AG10803 (cell line): Measurements from ENCODE around the gene LTB.
A peak's percentile ranks its signal among the peaks of the same experiment; 100 is the strongest.

ENCODE experiments used
- DNase-seq: peaks from one replicate; pipeline ENCODE4 v3.0.0; 2010; ENCODE audit warnings: low read depth
- H3K4me3 ChIP-seq: 2 replicates; pipeline ENCODE4 v1.5.1; 2011; ENCODE audit warnings: mild to moderate bottlenecking, low read length, control low read depth
- CTCF ChIP-seq: conservative IDR thresholded peaks from 2 replicates; pipeline ENCODE4 v1.5.1; 2011; ENCODE audit warnings: mild to moderate bottlenecking, low read length, control low read depth, inconsistent platforms

LTB gene

DNA sequence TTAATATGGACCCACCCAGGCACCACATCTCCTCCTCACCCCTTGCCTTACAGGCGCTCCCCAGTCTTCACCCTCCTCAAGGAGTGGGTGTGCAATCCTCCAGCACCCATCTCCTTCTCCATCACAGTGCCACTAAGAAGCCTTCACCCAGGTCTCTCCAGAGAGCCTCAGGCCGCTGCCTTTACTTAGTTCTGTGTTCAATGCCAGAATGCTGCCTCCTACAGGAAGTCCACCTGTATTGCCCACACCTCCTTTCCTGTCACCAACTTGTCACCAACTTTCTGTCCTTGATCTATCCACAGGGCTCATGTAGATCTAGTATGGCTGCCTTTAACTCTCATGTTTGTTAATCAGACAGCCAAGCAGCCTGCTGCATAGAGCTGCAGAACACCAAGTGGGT lies 3.3 kb upstream of the LTB start:
- no peak overlapping the region for H3K4me3 ChIP-seq
- no peak for DNase-seq
- peak; percentile 28; the same call in 1 of the 2 replicates for TF ChIP-seq CTCF

GRCh38 chr6:31581434-31582229 lies 592 bp downstream of the LTB start:
- no peak for DNase-seq
- peak overlapping the region; percentile 90 for H3K4me3 ChIP-seq
- 0 out of 2 replicates have a peak, but pooled peaks have one; percentile 4 for TF ChIP-seq CTCF

DNA sequence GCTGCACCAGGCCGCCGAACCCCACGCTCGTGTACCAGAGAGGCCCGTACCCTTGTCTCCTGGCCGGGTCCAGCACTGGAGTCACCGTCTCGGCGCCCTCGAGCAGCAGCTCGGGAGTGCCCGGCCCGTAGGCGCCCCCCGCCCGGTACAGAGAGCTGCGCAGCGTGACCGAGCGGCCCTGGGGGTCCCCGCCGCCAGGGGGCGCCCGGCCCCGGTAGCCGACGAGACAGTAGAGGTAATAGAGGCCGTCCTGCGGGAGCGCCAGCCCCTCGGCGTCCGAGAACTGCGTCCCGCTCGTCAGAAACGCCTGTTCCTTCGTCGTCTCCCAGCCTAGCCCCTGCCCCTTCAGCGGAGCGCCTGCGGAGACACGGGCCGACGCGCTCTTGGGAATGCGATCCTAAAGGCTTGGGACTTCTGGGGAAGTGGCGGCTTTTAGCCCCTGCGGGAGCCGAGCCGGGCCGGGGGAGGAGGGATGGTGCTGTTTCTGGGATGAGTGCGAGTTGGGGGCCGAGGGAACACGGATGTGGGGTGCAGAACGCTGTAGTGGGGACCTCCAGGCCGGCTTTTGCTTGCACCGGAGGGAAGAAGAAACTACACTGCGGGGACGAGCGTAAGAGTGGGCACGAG lies 1.3 kb downstream of the LTB start:
- TF ChIP-seq CTCF = peak; percentile 67
- H3K4me3 ChIP-seq = peak overlapping the region; percentile 90
- peak; percentile 72 for DNase-seq

- TF ChIP-seq CTCF = no peak
- DNase-seq = no peak
- H3K4me3 ChIP-seq = peak overlapping the region; percentile 90
These were observed 1.8 kb downstream of the LTB start for GRCh38 chr6:31580438-31580740.

DNA sequence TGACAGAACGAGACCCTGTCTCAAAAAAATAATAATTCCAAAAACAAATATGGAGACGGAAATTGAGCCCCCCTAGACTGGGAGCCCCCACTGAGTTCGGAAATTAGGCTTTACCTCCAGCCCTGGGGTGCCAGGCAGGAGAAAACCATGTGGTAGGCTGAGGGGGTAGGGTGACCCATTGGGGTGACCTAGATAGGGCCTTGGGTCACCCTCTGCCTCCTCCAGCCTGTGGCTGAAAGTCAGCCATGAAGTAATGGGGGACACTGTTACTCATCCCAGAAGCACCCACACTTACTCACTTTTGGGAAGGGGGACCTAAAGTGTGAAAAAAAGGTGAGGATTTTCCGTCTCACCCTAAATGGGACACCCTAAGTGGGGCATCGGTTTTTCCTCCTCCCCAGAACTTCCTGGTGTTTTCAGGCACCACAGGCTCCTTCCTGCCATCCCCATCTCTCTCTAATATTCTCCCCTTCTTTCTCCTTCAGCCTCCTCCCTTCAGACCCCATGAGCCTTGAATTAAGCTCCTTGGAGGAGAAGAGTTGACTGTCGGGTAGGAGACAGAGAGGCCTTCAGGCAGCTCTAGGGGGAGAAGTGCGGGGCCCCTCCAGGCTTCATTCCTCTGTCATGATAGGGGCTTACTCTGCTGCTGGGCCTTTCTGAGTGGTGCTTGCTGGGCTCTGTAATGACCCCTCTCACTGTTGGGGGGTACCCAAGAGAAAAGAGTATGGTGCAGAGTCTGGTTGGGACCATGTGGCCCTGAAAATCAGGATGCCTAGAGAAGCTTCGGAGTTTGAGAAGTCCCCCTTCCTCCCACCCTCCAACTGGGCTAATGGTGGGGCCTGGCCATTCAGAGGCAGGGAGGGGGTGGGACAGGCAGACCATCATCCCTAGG lies 2.4 kb downstream of the LTB start:
- TF ChIP-seq CTCF = no peak
- H3K4me3 ChIP-seq = no peak overlapping the region
- no peak for DNase-seq

- TF ChIP-seq CTCF = no peak
- no peak for DNase-seq
- H3K4me3 ChIP-seq = no peak overlapping the region
These were observed 3.1 kb downstream of the LTB start for GRCh38 chr6:31579119-31579505.
